Measurements from ENCODE around the gene RGS8.

DNA sequence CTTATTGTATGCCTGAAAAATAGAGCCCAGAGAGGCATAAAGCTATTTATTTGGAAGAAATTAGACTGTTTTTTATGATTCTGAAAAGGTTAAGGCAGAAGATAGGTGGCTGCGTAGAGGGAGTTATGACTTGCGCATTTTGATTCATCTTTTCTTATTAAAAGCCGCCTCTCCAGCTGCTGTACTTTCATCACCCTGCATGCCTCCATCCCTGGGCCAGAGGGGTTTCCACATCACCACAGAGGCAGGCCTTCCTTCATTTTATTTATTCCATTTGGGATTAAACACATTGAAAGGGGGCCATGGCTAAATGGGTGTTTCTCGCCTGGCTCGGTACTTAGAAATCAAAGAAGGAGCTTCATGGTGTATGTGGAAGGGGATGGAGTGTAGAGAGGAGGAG lies 14.6 kb upstream of the RGS8 start:
- TF ChIP-seq SIN3A (IDR thresholded peaks at IDR 0.05; ENCODE audit: borderline replicate concordance, insufficient read depth, low read length), result no peak
- TF ChIP-seq POLR2AphosphoS5 (IDR thresholded peaks at IDR 0.05; ENCODE audit: low read depth, low read length), result no peak

All from PFSK-1 (cell line).